ENCODE results near the gene LYRM7. TPM values are rescaled to one million over a fixed set of nuclear protein-coding genes. Genes with fewer than 3 reads are reported as not detected.

The LYRM7 gene
- total RNA-seq, 4 donors from 2014 or later: 7.1 to 11.4 (median 9.7) TPM

DNA sequence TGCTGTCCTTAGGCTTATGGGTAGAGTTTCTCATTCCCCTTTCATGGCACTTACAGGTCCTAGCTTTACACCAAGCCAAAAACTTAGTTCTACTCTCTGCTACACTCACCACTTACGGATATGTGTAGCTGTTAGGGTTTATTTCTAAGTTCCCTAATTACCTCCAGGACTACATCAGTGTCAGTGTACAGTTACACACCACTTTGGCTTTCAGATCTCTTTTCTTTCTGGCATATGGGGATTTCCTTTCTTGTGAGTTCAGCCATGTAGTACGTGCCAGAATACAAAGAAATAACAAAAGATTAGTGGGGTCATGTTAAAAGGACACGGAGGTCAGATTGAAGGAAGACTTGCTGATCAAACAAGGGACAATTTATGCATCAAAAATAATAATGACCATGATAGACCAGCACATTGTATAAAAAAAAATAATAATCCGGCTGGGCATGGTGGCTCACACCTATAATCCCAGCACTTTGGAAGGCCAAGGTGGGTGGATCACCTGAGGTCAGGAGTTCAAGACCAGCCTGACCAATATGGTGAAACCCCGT is 41.8 kb downstream of the LYRM7 start:
- no peak for TF ChIP-seq CTCF (IDR thresholded peaks at IDR 0.05; ENCODE audit: low read depth)

DNA sequence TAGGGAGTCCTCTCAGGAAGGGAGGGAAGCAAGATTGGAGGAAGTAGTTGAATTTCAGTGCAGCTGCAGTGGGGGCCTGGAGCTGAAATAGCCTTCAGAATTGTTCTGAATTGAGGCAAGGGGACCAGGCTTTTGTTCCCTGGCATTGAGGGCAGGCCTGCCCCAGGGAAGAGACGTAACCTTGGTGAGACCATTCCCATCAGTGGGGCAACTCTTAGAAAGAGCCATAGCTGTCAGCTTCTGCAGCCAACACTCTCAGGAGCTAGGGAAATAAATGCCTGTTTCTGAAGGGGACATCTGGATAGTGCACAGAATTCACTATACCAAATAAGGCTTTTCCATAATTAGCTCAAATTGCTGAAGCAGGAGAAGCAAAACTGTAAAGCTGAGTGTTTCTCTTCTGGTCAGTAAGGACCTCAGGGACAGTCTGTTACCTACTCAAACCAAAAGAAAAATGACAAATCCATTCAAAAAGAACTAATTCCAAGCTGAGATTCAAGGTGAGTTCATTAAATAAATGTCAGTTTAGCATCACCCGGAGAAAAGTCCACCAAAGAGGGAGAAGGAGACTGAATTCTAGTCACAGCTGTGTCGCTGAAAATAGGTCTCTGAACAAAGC is 44.0 kb downstream of the LYRM7 start:
- TF ChIP-seq CTCF (IDR thresholded peaks at IDR 0.05; ENCODE audit: low read depth): no peak

DNA sequence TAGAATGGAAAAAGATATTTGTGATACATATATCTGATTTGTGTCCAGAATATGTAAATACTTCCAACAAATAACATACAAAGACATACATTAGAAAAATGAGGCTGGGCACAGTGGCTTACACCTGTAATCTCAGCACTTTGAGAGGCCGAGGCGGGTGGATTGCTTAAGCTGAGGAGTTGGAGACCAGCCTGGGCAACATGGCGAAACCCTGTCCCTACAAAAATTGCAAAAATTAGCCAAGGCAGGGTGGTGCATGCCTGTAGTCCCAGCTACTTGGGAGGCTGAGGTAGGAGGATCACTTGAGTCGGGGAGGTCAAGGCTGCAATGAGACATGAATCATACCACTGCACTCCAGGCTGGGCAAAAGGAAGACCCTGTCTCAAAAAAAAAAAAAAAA is 47.0 kb downstream of the LYRM7 start:
- TF ChIP-seq CTCF (IDR thresholded peaks at IDR 0.05; ENCODE audit: low read depth): no peak

DNA sequence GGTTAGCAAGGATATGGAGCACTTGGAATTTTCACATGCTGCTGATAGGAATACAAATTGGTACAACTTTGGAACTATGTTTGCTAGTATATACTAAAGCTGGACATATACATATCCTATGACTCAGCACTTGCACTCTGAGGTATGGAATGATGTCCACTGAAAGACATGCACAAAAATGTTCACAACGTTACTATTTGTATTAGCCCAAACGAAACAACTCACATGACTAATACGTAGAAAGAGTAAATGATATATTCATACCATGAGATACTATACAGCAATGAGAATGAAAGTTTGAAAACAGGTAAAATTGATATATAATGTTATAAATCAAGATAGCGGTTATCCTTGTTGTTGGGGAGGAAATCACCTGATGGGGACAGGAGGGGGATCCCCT is 47.6 kb downstream of the LYRM7 start:
- no peak for TF ChIP-seq CTCF (IDR thresholded peaks at IDR 0.05; ENCODE audit: low read depth)

- no peak for TF ChIP-seq CTCF (IDR thresholded peaks at IDR 0.05; ENCODE audit: low read depth)
Observed at GRCh38 chr5:131220566-131220965, 49.8 kb downstream of the LYRM7 start.

DNA sequence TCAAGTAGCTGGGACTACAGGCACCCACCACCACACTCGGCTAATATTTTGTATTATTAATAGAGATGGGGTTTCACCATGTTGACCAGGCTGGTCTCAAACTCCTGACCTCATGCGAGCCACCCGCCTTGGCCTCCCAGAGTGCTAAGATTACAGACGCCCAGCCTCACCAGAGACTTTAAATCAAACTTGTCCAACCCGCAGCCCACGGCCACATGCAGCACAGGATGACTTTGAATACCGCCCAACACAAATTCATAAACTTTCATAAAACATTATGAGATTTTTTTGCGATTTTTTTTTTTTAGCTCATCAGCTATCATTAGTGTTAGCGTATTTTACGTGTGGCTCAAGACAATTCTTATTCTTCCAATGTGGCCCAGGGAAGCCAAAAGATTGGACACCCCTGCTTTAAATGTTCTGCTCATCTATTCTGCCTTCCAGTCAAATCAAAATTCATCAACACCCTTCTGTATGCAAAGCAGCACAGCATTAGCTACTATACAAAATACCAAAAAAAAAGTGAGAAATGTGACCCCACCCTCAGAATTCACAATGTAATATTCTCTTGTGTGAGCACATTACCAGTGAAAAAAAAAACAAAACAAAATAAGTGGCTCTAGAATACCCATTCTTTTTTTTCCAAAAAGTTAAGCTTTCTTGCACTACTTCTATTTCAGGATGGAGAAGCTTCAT is 50.4 kb downstream of the LYRM7 start:
- TF ChIP-seq CTCF (IDR thresholded peaks at IDR 0.05; ENCODE audit: low read depth): no peak

GRCh38 chr5:131221888-131222287 is 51.1 kb downstream of the LYRM7 start:
- TF ChIP-seq CTCF (IDR thresholded peaks at IDR 0.05; ENCODE audit: low read depth): no peak

All from subcutaneous adipose tissue (tissue), 4 donors.